SU-DHL-6 (cell line): ENCODE measurements around the gene CCDC137.

Experiments
- CTCF ChIP-seq: fragments of 200-600 bp; sonication (generic); IDR thresholded peaks from one replicate; pipeline ENCODE4 v1.5.1; 2017; ENCODE audit warnings: antibody characterized with exemption, mild to moderate bottlenecking, low read length, moderate library complexity; ENCODE audit not compliant: insufficient read depth, poor library complexity, severe bottlenecking
- EZH2phosphoT487 ChIP-seq: fragments of 200-600 bp; sonication (generic), shearing (Covaris generic); conservative IDR thresholded peaks from 2 replicates; pipeline ENCODE4 v1.6.1; 2018; ENCODE audit warnings: mild to moderate bottlenecking, antibody characterized with exemption, low read length, moderate library complexity, mixed read lengths

GRCh38 chr17:81650951-81651350, 15.6 kb upstream of the CCDC137 start:
- TF ChIP-seq CTCF (no peak), EZH2phosphoT487 (no peak)
